Left lobe of liver (tissue), 2 donors: ENCODE data around the gene ZKSCAN4. TPM values are rescaled to one million over a fixed set of nuclear protein-coding genes. Genes with fewer than 3 reads are reported as not detected.

Experiments
- ATAC-seq: fragments of 200-7000 bp; cut with Tn5 transposase; one replicate; pipeline ENCODE4 v1.9.1; 2020; ENCODE audit warnings: mild to moderate bottlenecking, moderate library complexity
- DNase-seq: peaks from one replicate; pipeline ENCODE4 v3.0.0-alpha.2; 2020; ENCODE audit warnings: low spot score
- total RNA-seq: library from RNA; stranded (reverse); gene quantifications from one replicate; pipeline ENCODE4 v1.2.1, GENCODE V29; 2021
- donor health status: DM: no; HTN: no; CAD: no; lungs with moderate emphysema.
- donor health status: DM: no; HTN: yes; CAD: no.

ZKSCAN4 gene
- total RNA-seq, 1 donor from 2014 or later: 2.6 TPM

GRCh38 chr6:28250747-28251146 lies 1.3 kb downstream of the ZKSCAN4 start:
- DNase-seq: no peak
- no peak for ATAC-seq

DNA sequence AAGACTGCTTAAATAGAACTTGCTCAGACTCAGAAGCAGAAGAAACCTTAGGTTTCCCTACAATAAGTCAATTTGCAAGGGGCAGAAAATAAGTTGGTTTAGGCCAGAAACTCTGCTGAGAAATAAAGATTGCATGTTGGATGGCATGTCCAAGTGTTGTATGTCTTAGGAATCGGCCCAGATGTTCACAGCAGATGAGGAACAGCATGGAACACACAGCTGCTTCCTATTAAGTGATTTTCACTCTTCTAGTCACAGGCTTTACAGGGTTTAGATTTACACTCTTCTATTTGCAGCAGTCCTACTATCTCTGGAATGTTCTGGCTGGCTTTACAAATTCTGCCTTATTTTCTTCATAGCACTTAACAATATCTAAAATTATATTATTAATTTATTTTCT lies 3.2 kb downstream of the ZKSCAN4 start:
- no peak for DNase-seq
- ATAC-seq: no peak

- ATAC-seq (no peak), DNase-seq (no peak)
Measured at GRCh38 chr6:28245206-28245941, 6.7 kb downstream of the ZKSCAN4 start.

DNA sequence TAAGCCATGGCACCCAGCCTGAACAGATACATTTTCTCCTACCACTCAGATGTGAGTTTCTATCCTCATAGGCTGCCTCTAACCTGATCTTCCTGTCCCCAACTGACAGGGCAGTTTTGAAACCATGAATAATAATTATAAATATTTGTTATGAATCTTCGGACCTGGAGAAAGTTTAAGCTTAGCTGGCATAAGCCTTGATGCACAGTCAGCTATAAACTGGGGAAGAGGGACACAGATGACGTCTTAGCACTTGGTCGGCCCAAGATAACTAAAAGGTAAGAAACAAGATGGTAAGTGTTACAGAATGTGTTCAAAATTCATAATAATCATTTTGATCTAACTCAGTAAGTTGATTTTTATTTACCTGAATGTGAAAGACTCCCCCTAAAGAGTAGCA lies 8.1 kb downstream of the ZKSCAN4 start:
- no peak for ATAC-seq
- DNase-seq: no peak

GRCh38 chr6:28240471-28240870 lies 11.6 kb downstream of the ZKSCAN4 start:
- DNase-seq (no peak), ATAC-seq (no peak)

- no peak for DNase-seq
- ATAC-seq: no peak
Measured at GRCh38 chr6:28239636-28240035, 12.4 kb downstream of the ZKSCAN4 start.

DNA sequence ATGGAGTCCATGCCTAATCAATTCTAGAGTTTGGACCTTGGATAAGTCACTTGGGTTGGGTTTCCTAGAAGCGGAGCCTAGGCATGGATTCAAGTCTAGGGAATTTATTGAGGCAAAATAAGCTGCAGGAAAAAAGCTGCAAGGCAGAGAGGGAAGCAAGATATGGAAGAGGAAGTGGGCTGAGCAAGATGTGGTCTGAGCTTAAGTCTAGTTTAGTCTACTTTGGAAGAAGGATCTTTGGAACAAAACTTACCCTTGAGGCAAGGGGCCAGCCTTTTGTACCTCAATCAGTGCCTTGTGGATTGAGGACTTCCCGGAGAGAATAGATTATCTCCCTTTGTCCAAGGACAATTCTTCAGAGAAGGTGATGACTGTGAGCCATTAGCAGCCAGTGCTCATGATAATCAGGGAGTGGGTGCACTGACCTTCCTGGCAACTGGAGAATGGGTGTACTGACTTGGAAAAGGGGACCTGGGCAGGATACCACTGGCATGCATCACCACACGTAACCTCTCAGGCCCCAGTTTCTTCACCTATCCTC lies 16.1 kb downstream of the ZKSCAN4 start:
- ATAC-seq (no peak), DNase-seq (no peak)

- no peak for ATAC-seq
- DNase-seq: no peak
Measured at GRCh38 chr6:28232785-28233184, 19.3 kb downstream of the ZKSCAN4 start.

GRCh38 chr6:28226460-28226859 lies 25.6 kb downstream of the ZKSCAN4 start:
- no peak for ATAC-seq
- no peak for DNase-seq

DNA sequence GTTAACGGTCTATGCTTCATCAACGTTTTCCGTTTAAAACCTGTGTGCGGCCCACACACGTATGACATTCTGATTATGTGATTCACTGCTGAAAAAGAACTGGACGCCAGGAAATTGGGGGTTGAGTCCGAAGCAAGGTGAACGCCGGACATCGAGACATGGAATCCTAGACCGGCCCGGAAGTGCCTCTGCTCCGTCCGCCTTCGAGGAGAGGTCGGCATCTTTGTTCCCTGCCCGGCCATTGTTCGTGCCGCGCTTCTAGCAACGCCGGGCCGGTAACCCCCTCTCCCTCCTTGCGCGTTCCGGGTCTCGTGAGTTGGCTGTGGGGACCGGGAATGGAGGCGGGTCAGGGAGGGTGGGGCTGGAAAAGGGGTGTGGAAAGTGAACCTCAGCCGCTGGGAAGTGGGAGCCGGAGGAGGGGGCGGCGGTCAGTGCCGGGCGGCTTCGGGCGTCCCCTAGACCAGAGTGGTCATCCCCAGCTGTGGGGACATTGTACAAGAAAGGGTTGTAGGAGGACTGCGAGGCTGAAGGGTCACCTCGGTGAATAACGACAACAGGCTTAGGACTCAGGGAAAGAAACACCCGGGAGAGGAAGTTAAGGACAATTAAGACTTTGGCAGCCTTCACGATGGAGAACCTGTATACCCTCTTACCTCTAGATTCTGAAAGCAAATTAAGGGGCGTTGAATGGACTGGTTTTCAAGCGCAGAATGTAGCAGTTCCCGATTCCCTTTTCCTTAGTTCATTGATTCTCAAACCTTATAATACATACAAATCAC lies 26.8 kb downstream of the ZKSCAN4 start, which contains the start of gene ZSCAN9:
Gene ZSCAN9 (plus strand): TSS at position 220 of the 779 bp plus-strand sequence. CDS start 1,810 bp downstream, outside the sequence.
- ATAC-seq (peak; percentile 98), DNase-seq (peak; percentile 80)

GRCh38 chr6:28224131-28225055 lies 27.7 kb downstream of the ZKSCAN4 start:
- ATAC-seq: no peak
- no peak for DNase-seq

- no peak for ATAC-seq
- no peak for DNase-seq
Measured at GRCh38 chr6:28220257-28221133, 31.6 kb downstream of the ZKSCAN4 start.

DNA sequence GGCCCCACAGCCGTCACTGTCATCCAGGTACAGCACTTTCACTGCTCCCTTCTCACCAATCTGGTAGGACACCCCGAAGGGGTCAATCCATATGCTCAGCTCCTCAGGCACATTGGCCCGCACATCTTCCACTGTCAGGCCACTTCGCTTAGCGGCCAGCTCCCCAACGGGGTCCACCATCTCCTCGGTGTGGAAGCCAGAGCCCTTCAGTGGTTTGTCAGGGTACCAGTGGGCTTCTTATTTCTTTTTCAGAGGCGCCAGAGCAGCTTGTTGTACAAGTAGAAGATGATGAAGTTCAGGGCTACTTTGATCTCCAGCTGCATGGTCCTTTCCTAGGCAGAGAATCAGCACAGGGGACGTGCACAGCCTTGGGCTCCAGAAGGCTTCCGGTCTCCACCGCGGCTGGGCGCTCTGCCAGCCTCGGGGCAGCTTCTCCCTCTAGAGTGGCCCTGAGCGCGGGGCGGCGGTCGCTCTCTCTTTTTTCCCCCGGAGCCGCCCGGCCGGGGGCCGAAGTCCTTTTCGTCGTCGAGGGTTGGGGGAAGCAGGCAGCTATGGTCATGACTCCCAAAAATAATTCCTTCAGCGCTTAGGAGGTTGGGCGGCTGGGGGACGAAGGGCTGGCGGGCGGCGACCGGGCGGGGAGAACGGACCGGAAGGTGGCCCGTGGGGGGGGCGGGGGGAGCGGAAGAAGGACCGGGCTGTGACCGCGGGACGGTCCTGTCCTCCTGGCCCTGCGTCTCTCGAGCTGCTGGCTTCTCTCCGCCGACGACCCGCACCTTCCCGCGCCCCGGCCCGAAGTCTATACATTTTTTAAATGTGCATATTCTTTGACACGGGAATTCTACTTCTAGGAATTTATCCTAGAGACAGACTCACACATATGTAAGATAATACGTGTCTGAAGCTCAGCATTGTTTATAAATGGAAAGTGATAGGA lies 33.5 kb downstream of the ZKSCAN4 start:
- ATAC-seq (peak; percentile 98), DNase-seq (peak; percentile 78)

- ATAC-seq: no peak
- no peak for DNase-seq
Measured at GRCh38 chr6:28217890-28218289, 34.2 kb downstream of the ZKSCAN4 start.

DNA sequence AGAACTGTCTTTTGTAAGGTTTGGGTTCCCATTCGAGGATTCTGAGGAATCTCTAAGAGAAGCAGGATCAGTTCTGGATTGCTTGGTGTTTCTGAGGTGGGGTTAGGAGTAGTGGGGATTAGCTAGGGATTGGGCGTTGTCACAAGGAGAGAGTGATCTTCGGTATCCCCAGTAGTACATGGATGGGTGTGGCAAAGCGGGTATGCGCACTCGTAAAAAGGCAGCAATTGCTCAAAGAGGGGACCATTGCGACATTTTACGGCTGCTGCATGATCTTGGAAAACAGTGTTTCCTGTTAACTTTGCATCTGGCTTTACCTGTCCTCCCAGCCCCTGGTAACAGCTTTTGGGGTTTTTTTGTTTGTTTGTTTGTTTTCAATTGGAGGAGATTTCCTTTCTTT lies 36.6 kb downstream of the ZKSCAN4 start:
- DNase-seq (no peak), ATAC-seq (no peak)

- no peak for DNase-seq
- no peak for ATAC-seq
Measured at GRCh38 chr6:28213213-28213523, 38.9 kb downstream of the ZKSCAN4 start.

DNA sequence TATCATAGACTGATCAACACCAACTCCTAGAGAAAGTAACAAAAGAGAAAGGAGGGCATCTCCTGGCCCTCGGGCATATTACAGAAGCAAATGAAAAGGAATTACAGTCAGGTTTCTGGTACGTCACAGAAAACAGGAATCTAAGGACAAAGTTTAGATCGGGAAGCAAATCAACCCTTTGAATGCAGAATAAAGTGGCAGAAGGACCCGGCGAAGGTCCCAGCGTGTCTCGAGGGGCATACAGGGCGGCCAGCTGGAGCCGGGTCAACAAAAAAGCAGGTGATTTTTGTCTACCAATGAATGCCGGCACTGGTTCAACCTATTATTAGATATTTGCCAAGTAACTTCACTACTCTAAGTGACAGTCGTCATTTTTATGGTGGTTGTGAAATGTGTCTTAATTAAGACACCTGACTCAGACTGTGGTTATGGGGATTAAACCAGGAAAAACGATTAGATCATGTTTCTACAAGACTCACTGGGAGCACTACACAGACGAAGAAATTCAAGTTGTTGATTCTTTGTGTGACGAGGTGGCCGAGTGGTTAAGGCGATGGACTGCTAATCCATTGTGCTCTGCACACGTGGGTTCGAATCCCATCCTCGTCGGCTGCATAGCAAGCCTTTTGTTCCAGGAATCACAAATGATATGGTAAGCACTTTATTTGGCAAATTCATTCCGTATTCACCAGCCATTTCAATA lies 39.4 kb downstream of the ZKSCAN4 start:
- DNase-seq (no peak), ATAC-seq (peak; percentile 39)

DNA sequence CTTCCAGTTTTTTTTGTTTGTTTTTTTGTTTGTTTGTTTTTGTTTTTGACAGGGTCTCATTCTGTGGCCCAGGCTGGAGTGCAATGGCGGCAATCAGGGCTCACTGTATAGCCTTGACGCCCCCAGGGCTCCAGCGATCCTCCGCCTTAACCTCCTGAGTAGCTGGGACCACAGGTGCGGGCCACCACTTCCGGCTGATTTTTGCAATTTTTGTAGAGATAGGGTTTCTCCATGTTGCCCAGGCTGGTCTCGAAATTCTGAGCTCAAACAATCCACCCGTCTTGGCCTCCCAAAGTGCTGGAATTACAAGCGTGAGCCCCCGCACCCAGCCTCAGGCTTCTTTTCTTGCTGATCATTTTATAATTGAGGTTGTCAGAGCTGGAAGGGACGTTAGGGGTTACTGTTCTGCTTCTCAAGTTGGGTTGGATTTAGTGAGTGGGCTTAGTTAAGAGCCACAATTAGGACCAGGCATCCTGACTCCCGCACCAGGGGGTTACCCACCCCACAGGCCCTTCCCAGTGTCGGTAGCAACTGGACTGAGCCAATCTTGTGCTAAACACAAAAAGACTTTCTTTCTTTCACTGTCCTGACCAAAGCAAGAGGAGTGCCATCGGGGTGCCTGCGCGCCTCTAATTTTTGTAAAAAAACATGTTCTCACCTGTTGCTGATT lies 40.1 kb downstream of the ZKSCAN4 start:
- DNase-seq: no peak

More for the DNA sequence above, 40.1 kb downstream of the ZKSCAN4 start:
- ATAC-seq: no peak
